ENCODE data around the gene CDK2. TPM values are rescaled to one million over a fixed set of nuclear protein-coding genes. Genes with fewer than 3 reads are reported as not detected.
A peak's percentile ranks its signal among the peaks of the same experiment; 100 is the strongest.

Gene CDK2
- total and polyA plus RNA-seq, 9 of the 15 experiments (the other 6 are each of a cell fraction or from before 2014, with no cell fraction given) = 17.4 to 213 (median 109) TPM

DNA sequence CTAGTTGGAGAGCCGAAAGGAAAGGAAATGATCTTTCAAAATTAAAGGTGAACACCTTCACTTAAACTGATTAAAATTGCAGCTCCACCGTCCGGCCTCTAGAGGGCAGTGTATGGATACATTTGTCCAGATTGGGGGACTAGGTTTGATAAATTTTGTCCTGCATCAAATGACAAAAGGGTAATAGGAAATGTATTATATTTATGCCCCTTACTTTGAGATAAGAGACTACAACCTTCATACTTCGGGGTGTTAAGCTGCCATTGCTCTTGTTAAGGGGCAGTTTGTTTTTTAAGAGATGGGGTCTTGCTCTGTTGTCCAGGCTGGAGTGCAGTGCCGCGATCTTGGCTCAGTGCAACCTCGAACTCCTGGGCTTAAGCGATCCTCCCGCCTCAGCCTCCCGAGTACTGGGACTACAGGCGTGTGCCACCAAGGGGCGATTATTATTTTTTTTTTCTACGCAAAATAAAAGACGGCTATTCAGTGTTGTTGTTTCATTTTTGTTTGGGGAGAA lies 29.6 kb downstream of the CDK2 start (continued):
- TF ChIP-seq PPARD (CRISPR knock-in tag; IDR thresholded peaks at IDR 0.05) (no peak), ZNF12 (CRISPR knock-in tag; IDR thresholded peaks at IDR 0.05) (no peak), DLX4 (CRISPR knock-in tag; IDR thresholded peaks at IDR 0.05) (no peak), RUNX1 (IDR thresholded peaks at IDR 0.05; ENCODE audit: low read depth) (no peak), ZNF274 (IDR thresholded peaks at IDR 0.05; ENCODE audit: borderline replicate concordance, low read depth, low read length) (no peak), SNRNP70 (optimal IDR thresholded peaks at IDR 0.05; ENCODE audit: low read depth, low read length) (no peak), DEAF1 (CRISPR knock-in tag; IDR thresholded peaks at IDR 0.05) (peak; percentile 66), FOSL1 (tag; conservative IDR thresholded peaks at IDR 0.05) (no peak), SAFB (IDR thresholded peaks at IDR 0.05; ENCODE audit: borderline replicate concordance, low read depth, low read length) (no peak), TAF7 (tag; IDR thresholded peaks at IDR 0.05) (no peak), HIVEP1 (CRISPR knock-in tag; IDR thresholded peaks at IDR 0.05) (no peak), ADNP (tag; IDR thresholded peaks at IDR 0.05) (peak; percentile 93), KDM1A (IDR thresholded peaks at IDR 0.05) (peak; percentile 62 to 90), SP2 (IDR thresholded peaks at IDR 0.05; ENCODE audit: extremely low read depth, low read depth, low read length, poor library complexity, severe bottlenecking) (no peak), RFX5 (IDR thresholded peaks at IDR 0.05; ENCODE audit: low read depth, low read length) (no peak), CHD4 (IDR thresholded peaks at IDR 0.05; ENCODE audit: insufficient read depth, insufficient replicate concordance, low read depth, low read length, poor library complexity, severe bottlenecking) (no peak), NR1H2 (CRISPR knock-in tag; IDR thresholded peaks at IDR 0.05) (no peak)
- TF ChIP-seq, protein P1, sequence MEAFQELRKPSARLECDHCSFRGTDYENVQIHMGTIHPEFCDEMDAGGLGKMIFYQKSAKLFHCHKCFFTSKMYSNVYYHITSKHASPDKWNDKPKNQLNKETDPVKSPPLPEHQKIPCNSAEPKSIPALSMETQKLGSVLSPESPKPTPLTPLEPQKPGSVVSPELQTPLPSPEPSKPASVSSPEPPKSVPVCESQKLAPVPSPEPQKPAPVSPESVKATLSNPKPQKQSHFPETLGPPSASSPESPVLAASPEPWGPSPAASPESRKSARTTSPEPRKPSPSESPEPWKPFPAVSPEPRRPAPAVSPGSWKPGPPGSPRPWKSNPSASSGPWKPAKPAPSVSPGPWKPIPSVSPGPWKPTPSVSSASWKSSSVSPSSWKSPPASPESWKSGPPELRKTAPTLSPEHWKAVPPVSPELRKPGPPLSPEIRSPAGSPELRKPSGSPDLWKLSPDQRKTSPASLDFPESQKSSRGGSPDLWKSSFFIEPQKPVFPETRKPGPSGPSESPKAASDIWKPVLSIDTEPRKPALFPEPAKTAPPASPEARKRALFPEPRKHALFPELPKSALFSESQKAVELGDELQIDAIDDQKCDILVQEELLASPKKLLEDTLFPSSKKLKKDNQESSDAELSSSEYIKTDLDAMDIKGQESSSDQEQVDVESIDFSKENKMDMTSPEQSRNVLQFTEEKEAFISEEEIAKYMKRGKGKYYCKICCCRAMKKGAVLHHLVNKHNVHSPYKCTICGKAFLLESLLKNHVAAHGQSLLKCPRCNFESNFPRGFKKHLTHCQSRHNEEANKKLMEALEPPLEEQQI (IDR thresholded peaks at IDR 0.05) = no peak
- TF ChIP-seq, protein P2, sequence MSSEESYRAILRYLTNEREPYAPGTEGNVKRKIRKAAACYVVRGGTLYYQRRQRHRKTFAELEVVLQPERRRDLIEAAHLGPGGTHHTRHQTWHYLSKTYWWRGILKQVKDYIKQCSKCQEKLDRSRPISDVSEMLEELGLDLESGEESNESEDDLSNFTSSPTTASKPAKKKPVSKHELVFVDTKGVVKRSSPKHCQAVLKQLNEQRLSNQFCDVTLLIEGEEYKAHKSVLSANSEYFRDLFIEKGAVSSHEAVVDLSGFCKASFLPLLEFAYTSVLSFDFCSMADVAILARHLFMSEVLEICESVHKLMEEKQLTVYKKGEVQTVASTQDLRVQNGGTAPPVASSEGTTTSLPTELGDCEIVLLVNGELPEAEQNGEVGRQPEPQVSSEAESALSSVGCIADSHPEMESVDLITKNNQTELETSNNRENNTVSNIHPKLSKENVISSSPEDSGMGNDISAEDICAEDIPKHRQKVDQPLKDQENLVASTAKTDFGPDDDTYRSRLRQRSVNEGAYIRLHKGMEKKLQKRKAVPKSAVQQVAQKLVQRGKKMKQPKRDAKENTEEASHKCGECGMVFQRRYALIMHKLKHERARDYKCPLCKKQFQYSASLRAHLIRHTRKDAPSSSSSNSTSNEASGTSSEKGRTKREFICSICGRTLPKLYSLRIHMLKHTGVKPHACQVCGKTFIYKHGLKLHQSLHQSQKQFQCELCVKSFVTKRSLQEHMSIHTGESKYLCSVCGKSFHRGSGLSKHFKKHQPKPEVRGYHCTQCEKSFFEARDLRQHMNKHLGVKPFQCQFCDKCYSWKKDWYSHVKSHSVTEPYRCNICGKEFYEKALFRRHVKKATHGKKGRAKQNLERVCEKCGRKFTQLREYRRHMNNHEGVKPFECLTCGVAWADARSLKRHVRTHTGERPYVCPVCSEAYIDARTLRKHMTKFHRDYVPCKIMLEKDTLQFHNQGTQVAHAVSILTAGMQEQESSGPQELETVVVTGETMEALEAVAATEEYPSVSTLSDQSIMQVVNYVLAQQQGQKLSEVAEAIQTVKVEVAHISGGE (CRISPR knock-in tag; IDR thresholded peaks at IDR 0.05) = 0 out of 6 replicates have a peak, but pooled peaks of 1 of the 3 experiments have one; percentile 7
